ENCODE data around the gene GXYLT2. TPM values are rescaled to one million over a fixed set of nuclear protein-coding genes. Genes with fewer than 3 reads are reported as not detected.

The GXYLT2 gene
- total RNA-seq, 2 experiments from 2014 or later, result not detected

DNA sequence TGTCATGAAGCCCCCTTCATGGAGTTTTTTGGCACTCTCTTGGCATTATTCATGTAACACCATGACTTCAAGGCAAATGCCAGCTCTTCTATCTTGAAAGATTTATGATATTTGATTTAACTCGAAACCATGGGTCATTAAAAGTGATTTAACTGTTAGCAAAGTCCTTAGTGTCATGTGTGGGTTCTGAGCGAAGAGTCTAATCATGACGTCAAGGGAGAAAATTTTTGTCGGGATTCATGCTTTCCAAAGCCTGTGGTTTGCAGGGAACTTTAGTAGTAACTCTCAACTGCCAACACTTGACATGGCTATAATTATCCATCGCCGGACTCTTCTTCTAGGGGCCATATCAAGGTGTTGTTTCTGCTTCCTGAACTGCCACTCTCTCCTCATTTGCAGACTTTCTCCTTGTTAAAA lies 11.5 kb downstream of the GXYLT2 start:
- ChIA-PET POLR2A (no interaction called here), CTCF (interaction anchor here (1.2 kb wide), 1 partner anchor 13 kb away, joined by 3 read pairs; no protein-coding TSS in a partner anchor)
- Mint-ChIP-seq H3K36me3 (ENCODE audit: low read depth) (no peaks in the 10 kb centered on the region), H3K9me3 (no peaks in the 10 kb centered on the region), H3K27ac (no peak overlapping the region), H3K4me1 (no peaks in the 10 kb centered on the region), H3K4me3 (no peak overlapping the region), H3K27me3 (peaks cover 18% of the 10 kb centered on the region)
- no peak for DNase-seq

DNA sequence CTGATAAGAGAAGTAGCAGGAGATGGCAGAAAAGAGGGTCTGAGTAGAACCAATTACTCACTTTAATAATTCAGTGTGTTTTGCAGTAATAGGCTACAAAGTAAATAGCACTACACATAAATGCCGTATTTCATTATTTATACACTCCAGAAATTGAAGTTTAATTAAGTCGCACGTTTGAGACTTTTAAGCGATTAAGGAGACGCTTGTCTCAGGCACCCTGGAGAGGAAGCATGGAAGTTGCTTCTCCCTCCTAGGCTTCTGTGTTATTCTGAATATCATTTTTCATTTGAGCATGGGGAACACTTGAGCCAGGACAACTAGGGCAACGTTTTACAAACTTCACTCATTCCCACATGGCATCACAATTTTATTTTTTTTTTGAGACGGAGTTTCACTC lies 12.2 kb downstream of the GXYLT2 start:
- Mint-ChIP-seq H3K4me1 (no peaks in the 10 kb centered on the region), H3K27me3 (peaks cover 18% of the 10 kb centered on the region), H3K27ac (no peak overlapping the region), H3K4me3 (no peak overlapping the region), H3K9me3 (no peaks in the 10 kb centered on the region), H3K36me3 (ENCODE audit: low read depth) (no peaks in the 10 kb centered on the region)
- POLR2A ChIA-PET, result no interaction called here
- no peak for DNase-seq
- CTCF ChIA-PET, result interaction anchor here (1.2 kb wide), 1 partner anchor 13 kb away, joined by 3 read pairs; no protein-coding TSS in a partner anchor

DNA sequence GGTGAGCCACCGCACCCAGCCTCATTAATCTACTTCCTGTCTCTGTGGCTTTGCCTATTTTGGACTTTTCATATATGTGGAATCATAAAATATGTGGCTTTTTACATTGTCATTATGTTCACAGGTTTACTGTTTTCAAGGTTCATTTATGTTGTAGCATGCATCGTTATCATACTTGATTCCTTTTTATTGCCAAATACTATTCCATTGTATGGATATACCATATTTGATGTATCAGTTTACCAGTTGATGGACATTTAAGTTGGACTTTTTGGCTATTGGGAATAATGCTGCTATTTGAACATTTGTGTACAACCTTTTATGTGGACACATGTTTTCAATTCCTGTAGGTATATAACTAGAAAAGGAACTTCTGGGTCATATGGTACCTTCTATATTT lies 14.0 kb downstream of the GXYLT2 start:
- H3K36me3 Mint-ChIP-seq (ENCODE audit: low read depth), result no peaks in the 10 kb centered on the region
- no peaks in the 10 kb centered on the region for H3K9me3 Mint-ChIP-seq
- DNase-seq, result no peak
- ChIA-PET POLR2A (no interaction called here), CTCF (no interaction called here)
- H3K27me3 Mint-ChIP-seq, result peaks cover 15% of the 10 kb centered on the region
- H3K4me3 Mint-ChIP-seq, result no peak overlapping the region
- no peak overlapping the region for H3K27ac Mint-ChIP-seq
- no peaks in the 10 kb centered on the region for H3K4me1 Mint-ChIP-seq

DNA sequence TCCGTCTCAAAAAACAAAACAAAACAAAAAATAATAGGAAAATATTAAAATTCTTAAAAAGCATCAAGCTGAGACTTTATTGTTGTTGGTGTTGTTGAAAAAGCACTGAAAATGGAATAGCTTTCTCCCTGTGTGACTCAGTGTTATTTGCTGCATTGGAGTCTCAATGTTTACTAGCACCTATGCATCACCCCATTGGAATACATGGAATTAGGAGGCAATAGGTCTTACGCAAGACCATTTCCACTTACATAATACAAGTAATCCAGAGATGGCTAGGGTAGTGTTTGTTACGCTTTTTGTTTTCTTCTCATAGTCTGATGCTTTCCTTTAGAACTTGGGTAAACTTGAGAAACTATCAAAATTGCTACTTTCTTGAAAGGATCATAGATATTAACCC lies 15.2 kb downstream of the GXYLT2 start:
- Mint-ChIP-seq H3K4me1 (no peaks in the 10 kb centered on the region), H3K27ac (no peak overlapping the region), H3K9me3 (no peaks in the 10 kb centered on the region), H3K4me3 (no peak overlapping the region), H3K36me3 (ENCODE audit: low read depth) (no peaks in the 10 kb centered on the region), H3K27me3 (peaks cover 11% of the 10 kb centered on the region)
- CTCF ChIA-PET, result no interaction called here
- POLR2A ChIA-PET, result no interaction called here
- no peak for DNase-seq

DNA sequence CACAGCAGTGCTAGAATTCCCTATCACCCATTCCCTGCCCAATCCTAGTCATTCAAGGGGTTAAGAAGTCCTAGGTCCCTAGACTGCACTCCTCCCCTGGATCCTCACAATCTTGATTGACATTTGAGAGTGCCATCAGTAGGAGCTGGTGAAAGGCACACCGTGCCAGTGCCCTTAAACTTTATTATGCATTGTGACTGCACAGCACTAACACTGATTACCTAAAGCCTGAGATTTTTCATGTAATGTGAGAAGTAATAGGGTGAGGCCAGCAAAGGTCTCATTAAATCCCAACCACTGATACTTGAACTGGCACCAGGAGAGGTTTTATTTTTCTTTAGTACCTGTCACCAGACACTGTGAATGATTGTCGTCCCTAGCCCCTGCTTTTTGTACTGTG lies 16.3 kb downstream of the GXYLT2 start:
- Mint-ChIP-seq H3K4me1 (no peaks in the 10 kb centered on the region), H3K4me3 (no peak overlapping the region), H3K27ac (no peak overlapping the region), H3K36me3 (ENCODE audit: low read depth) (no peaks in the 10 kb centered on the region), H3K27me3 (peaks cover 14% of the 10 kb centered on the region), H3K9me3 (no peaks in the 10 kb centered on the region)
- DNase-seq, result no peak
- POLR2A ChIA-PET, result no interaction called here
- CTCF ChIA-PET, result interaction anchor here (0.6 kb wide), 1 partner anchor 41 kb away, joined by 3 read pairs; no protein-coding TSS in a partner anchor

DNA sequence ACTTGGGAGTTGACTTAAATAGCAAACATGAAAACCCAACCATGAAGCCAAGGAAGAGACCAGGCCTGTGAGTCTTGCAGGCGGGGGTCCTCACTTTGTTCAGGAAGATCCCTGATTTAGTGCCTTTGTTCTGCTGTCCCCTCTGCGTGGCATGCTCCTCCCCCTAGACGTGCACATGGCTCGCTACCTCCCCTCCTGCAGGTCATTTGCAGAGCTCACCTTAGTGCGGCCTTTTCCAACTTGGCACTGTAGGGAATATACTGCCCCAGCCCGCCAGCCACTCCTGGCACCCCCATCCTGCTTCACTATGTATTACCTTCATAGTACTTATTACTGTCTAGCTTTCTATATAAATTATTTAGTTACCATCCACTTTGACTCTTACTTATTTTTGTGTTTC lies 18.3 kb downstream of the GXYLT2 start:
- Mint-ChIP-seq H3K36me3 (ENCODE audit: low read depth) (no peaks in the 10 kb centered on the region), H3K4me1 (no peaks in the 10 kb centered on the region), H3K27me3 (peaks cover 12% of the 10 kb centered on the region), H3K27ac (no peak overlapping the region), H3K9me3 (no peaks in the 10 kb centered on the region), H3K4me3 (no peak overlapping the region)
- no peak for DNase-seq
- ChIA-PET CTCF (no interaction called here), POLR2A (no interaction called here)

DNA sequence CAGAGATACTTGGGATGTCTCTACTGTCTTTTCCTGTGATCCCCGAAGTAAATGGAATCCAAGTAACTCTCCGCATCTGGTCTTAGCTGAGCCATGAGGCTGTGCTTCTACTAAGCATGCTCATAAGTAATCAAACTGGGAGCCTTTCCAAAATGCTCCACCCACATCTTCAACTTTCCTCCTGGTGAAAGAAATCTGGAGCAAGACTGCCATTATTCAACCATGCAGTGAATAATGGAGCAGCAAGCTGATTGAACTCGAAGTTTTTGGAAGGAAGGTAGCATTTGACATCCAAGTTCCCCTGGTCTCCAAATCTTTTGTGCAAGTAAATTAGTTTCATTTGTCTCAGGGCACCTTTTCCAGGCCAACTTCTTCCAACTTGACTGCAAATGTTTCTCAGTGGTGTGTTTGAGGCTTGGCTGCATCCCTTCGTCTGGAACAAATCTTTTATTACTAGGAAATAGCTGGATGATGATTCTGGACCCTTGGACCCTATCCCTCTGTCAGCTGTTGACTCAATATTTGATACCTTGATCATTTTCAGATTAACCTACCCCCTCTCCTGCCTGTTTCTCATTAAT lies 19.4 kb downstream of the GXYLT2 start:
- H3K4me1 Mint-ChIP-seq, result no peaks in the 10 kb centered on the region
- no peaks in the 10 kb centered on the region for H3K9me3 Mint-ChIP-seq
- no peak overlapping the region for H3K4me3 Mint-ChIP-seq
- H3K27me3 Mint-ChIP-seq, result peaks cover 12% of the 10 kb centered on the region
- H3K36me3 Mint-ChIP-seq (ENCODE audit: low read depth), result no peaks in the 10 kb centered on the region
- H3K27ac Mint-ChIP-seq, result no peak overlapping the region
- no peak for DNase-seq
- ChIA-PET POLR2A (no interaction called here), CTCF (no interaction called here)

DNA sequence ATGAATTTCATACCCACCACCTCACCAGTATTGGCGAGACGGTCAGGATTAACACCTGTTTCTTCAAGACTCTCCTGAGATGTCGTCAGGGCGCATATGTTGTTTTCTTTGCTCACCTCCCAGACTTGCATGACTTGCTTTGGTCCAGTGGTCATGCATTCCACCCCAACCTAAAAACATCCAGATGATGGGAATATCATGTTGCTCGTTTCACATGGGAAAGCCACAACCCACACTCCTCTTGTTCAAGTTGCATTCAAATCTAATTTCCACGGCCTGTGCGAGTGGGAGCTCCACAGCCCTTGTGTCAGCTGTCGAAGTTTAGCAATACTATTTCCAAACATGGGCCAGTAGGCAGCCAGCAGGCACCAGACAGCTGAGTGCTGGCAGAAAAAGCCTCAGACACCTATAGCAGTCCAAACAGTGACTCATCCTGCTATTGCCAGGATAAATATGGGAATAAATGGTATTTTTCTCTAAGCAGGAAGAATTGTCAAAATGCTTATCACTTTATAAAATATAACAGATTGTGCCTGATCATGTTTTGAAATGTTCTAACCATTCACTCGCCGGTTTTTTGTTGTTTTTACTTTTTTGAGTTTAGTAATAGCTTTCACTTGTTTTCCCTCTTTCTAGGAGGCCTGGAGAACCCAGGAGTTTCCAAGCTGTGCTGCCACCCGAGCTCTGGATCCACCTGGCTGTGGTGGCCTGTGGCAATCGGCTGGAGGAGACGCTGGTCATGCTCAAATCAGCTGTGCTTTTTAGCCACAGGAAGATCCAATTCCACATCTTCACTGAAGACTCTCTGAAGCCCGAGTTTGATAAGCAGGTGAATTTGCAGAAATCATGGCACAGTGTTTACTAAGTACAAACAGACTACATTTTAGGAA lies 20.1 kb downstream of the GXYLT2 start:
- Mint-ChIP-seq H3K36me3 (ENCODE audit: low read depth) (no peaks in the 10 kb centered on the region), H3K4me3 (no peak overlapping the region), H3K4me1 (no peaks in the 10 kb centered on the region), H3K27me3 (peaks cover 12% of the 10 kb centered on the region), H3K9me3 (no peaks in the 10 kb centered on the region), H3K27ac (no peak overlapping the region)
- DNase-seq, result no peak
- ChIA-PET POLR2A (interaction anchor here (0.5 to 0.6 kb wide), 2 partner anchors 58 to 1186 kb away, joined by 3 to 5 read pairs; no protein-coding TSS in a partner anchor), CTCF (no interaction called here)

DNA sequence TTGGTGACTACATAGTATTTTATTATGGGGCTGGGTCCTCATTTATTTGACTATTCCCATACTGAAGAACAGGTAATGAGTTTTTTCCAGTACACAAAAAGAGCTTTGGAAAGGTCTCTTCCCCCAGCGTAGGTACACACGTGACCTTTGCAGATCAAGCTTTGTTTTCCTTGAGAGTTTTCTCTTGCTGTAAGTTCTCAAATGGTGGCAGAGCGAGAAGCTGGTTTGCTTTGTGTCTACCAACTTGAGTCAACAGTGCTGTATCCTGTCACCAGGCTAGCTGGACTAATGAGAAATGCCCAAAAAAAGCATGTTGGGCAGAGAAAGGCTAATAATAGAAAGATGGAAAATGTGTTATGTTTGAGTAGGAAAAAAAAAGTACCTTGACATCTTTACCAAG lies 21.7 kb downstream of the GXYLT2 start:
- Mint-ChIP-seq H3K4me3 (no peak overlapping the region), H3K27me3 (peaks cover 6% of the 10 kb centered on the region), H3K36me3 (ENCODE audit: low read depth) (no peaks in the 10 kb centered on the region), H3K4me1 (no peaks in the 10 kb centered on the region), H3K27ac (no peak overlapping the region), H3K9me3 (no peaks in the 10 kb centered on the region)
- no peak for DNase-seq
- ChIA-PET POLR2A (no interaction called here), CTCF (interaction anchor here (1.2 kb wide), 1 partner anchor 44 kb away, joined by 4 read pairs; no protein-coding TSS in a partner anchor)

DNA sequence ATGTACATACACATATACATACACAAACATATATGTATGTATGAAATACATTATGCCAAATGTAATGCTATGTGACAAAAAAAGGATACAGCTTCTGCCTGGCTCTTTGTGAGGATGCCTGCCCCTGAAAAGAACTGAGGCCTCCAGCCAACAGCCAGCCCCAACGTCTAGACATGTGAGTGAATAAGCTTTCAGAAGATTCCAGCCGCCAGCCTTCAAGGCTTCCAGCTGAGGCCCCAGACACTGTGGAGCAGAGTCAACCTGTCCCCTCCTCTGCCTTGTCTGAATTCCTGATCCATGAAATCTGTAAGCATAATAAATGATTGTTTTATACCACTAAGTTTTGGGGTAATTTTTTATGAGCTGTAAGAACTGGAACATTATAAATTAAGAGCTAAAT lies 24.7 kb downstream of the GXYLT2 start:
- Mint-ChIP-seq H3K4me1 (no peaks in the 10 kb centered on the region), H3K4me3 (no peak overlapping the region), H3K27me3 (peaks cover 6% of the 10 kb centered on the region), H3K9me3 (no peaks in the 10 kb centered on the region), H3K27ac (no peak overlapping the region), H3K36me3 (ENCODE audit: low read depth) (no peaks in the 10 kb centered on the region)
- ChIA-PET POLR2A (no interaction called here), CTCF (interaction anchor here (0.6 to 1.3 kb wide), 3 partner anchors 12 to 1103 kb away, joined by 3 read pairs; no protein-coding TSS in a partner anchor)
- DNase-seq, result no peak

DNA sequence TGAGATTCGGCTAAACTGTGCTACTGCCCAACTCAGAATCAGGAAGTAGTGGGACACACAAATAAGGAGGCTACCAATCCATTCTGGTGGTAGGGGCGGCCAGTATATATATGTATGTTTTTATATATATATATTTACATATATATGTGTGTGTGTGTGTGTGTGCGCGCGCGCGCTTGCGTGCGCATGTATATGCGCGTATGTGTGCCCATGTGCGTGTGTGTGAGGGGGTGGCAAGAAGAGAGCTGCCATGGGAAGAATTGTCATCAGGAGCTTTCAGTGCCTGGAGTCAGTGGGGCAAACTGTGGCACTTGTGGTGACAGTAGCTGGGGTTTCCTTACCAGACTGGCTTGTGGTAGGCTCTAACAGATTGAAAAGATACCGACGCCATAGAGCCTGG lies 26.5 kb downstream of the GXYLT2 start:
- no peaks in the 10 kb centered on the region for H3K4me1 Mint-ChIP-seq
- CTCF ChIA-PET, result no interaction called here
- no peak overlapping the region for H3K4me3 Mint-ChIP-seq
- no peaks in the 10 kb centered on the region for H3K36me3 Mint-ChIP-seq (ENCODE audit: low read depth)
- POLR2A ChIA-PET, result no interaction called here
- peaks cover 3% of the 10 kb centered on the region for H3K27me3 Mint-ChIP-seq
- no peak for DNase-seq
- H3K9me3 Mint-ChIP-seq, result no peaks in the 10 kb centered on the region
- H3K27ac Mint-ChIP-seq, result no peak overlapping the region

DNA sequence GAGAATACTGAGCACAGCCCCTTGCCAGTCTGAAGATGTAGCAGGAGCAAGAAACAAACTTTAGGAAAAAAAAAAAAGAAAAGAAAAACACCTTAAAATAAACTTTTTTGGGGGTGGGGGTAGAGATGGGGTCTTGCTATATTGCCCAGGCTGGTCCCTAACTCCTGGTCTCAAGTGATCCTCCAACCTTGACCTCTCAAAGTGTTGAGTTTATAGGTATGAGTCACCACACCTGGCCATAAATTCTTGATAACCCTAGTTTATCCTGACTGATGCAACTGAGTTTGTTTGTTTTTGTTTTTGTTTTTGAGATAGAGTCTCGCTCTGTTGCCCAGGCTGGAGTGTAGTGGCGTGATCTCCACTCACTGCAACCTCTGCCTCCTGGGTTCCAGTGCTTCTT lies 28.4 kb downstream of the GXYLT2 start:
- H3K27ac Mint-ChIP-seq, result no peak overlapping the region
- H3K4me1 Mint-ChIP-seq, result no peaks in the 10 kb centered on the region
- H3K36me3 Mint-ChIP-seq (ENCODE audit: low read depth), result no peaks in the 10 kb centered on the region
- DNase-seq, result no peak
- H3K27me3 Mint-ChIP-seq, result peaks cover 3% of the 10 kb centered on the region
- no peaks in the 10 kb centered on the region for H3K9me3 Mint-ChIP-seq
- ChIA-PET POLR2A (no interaction called here), CTCF (no interaction called here)
- H3K4me3 Mint-ChIP-seq, result no peak overlapping the region

DNA sequence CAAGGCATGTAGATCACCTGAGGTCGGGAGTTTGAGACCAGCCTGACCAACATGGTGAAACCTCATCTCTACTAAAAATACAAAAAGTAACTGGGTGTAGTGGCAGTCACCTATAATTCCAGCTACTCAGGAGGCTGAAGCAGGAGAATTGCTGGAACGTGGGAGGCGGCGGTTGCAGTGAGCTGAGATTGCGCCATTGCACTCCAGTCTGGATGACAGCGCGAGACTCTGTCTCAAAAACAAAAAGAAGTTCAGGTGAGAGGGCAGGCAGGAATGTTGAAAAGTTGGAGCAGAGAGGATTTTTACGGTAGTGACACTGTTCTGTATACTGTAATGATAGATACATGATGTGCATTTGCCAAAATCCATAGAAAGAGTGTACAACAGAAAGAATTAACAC lies 31.7 kb downstream of the GXYLT2 start:
- Mint-ChIP-seq H3K36me3 (ENCODE audit: low read depth) (no peaks in the 10 kb centered on the region), H3K27me3 (peaks cover 3% of the 10 kb centered on the region), H3K27ac (no peak overlapping the region), H3K9me3 (no peaks in the 10 kb centered on the region), H3K4me3 (no peak overlapping the region), H3K4me1 (no peaks in the 10 kb centered on the region)
- CTCF ChIA-PET, result no interaction called here
- no peak for DNase-seq
- POLR2A ChIA-PET, result no interaction called here
